ENCODE measurements around the gene ZSCAN30. TPM values are rescaled to one million over a fixed set of nuclear protein-coding genes. Genes with fewer than 3 reads are reported as not detected.

The ZSCAN30 gene
- total RNA-seq, 1 donor from 2014 or later: 41.0 TPM

GRCh38 chr18:35283923-35284794 is 5.9 kb downstream of the ZSCAN30 start:
- Mint-ChIP-seq H3K4me1 (ENCODE audit: low read depth, unreplicated experiment) (no peaks in the 10 kb centered on the region), H3K9me3 (ENCODE audit: unreplicated experiment) (peaks cover 2% of the 10 kb centered on the region), H3K27me3 (ENCODE audit: unreplicated experiment) (peaks cover 2% of the 10 kb centered on the region), H3K36me3 (ENCODE audit: unreplicated experiment) (peaks cover 22% of the 10 kb centered on the region), H3K27ac (ENCODE audit: unreplicated experiment) (no peak overlapping the region), H3K4me3 (ENCODE audit: unreplicated experiment) (no peak overlapping the region)
- TF ChIP-seq, protein P1, sequence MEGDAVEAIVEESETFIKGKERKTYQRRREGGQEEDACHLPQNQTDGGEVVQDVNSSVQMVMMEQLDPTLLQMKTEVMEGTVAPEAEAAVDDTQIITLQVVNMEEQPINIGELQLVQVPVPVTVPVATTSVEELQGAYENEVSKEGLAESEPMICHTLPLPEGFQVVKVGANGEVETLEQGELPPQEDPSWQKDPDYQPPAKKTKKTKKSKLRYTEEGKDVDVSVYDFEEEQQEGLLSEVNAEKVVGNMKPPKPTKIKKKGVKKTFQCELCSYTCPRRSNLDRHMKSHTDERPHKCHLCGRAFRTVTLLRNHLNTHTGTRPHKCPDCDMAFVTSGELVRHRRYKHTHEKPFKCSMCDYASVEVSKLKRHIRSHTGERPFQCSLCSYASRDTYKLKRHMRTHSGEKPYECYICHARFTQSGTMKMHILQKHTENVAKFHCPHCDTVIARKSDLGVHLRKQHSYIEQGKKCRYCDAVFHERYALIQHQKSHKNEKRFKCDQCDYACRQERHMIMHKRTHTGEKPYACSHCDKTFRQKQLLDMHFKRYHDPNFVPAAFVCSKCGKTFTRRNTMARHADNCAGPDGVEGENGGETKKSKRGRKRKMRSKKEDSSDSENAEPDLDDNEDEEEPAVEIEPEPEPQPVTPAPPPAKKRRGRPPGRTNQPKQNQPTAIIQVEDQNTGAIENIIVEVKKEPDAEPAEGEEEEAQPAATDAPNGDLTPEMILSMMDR (IDR thresholded peaks at IDR 0.05; ENCODE audit: partially characterized antibody, unreplicated experiment): no peak
- no peak for DNase-seq

DNA sequence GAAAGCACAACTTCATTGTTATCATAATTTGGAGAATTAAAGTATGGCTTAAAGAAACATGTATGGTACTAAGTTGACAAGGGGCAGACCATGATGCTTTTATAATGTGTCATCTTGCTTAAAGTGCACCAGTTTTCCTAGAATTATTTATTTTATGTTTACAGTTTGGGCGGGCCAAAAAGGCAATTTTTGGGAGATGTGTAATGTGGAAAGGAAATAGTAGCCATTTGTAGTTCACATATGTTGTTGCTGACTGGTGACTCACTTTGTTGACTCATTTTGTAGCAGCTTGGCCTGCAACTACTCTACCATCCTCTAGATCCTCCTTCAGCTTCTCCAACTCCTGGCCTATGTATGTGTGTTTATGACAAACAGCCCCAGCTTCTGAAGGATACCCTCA is 7.7 kb downstream of the ZSCAN30 start:
- no peak for DNase-seq
- H3K4me3 Mint-ChIP-seq (ENCODE audit: unreplicated experiment): no peak overlapping the region
- H3K36me3 Mint-ChIP-seq (ENCODE audit: unreplicated experiment): peaks cover 27% of the 10 kb centered on the region
- H3K27ac Mint-ChIP-seq (ENCODE audit: unreplicated experiment): no peak overlapping the region
- peaks cover 2% of the 10 kb centered on the region for H3K9me3 Mint-ChIP-seq (ENCODE audit: unreplicated experiment)
- TF ChIP-seq, protein P1 (IDR thresholded peaks at IDR 0.05; ENCODE audit: partially characterized antibody, unreplicated experiment): no peak
- H3K4me1 Mint-ChIP-seq (ENCODE audit: low read depth, unreplicated experiment): no peaks in the 10 kb centered on the region
- H3K27me3 Mint-ChIP-seq (ENCODE audit: unreplicated experiment): peaks cover 2% of the 10 kb centered on the region

GRCh38 chr18:35278969-35279368 is 11.1 kb downstream of the ZSCAN30 start:
- peaks cover 2% of the 10 kb centered on the region for H3K27me3 Mint-ChIP-seq (ENCODE audit: unreplicated experiment)
- no peaks in the 10 kb centered on the region for H3K4me1 Mint-ChIP-seq (ENCODE audit: low read depth, unreplicated experiment)
- no peak overlapping the region for H3K4me3 Mint-ChIP-seq (ENCODE audit: unreplicated experiment)
- no peak for DNase-seq
- H3K9me3 Mint-ChIP-seq (ENCODE audit: unreplicated experiment): peaks cover 2% of the 10 kb centered on the region
- no peak overlapping the region for H3K27ac Mint-ChIP-seq (ENCODE audit: unreplicated experiment)
- TF ChIP-seq, protein P1 (IDR thresholded peaks at IDR 0.05; ENCODE audit: partially characterized antibody, unreplicated experiment): no peak
- peaks cover 31% of the 10 kb centered on the region for H3K36me3 Mint-ChIP-seq (ENCODE audit: unreplicated experiment)

DNA sequence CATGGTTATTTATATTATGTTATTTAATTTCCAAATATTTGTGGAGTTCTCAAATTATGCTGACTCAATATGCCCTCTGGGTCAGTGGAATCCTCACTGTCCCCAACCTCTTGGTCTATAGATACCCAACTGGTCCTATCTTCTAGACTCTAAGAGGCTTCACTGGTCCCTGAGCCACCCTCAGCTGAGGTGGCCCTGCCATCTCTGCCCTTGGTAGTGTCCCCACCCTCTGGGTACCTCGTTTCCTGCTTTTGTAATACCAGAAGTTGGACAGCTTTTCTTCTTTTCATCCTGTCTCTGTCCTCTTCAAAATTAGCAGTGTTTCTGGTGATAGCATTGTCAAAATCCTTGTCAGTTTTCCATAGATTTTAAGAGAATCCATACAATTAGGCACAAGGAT is 11.9 kb downstream of the ZSCAN30 start:
- TF ChIP-seq, protein P1 (IDR thresholded peaks at IDR 0.05; ENCODE audit: partially characterized antibody, unreplicated experiment): no peak
- H3K4me1 Mint-ChIP-seq (ENCODE audit: low read depth, unreplicated experiment): no peaks in the 10 kb centered on the region
- no peak overlapping the region for H3K4me3 Mint-ChIP-seq (ENCODE audit: unreplicated experiment)
- peaks cover 2% of the 10 kb centered on the region for H3K27me3 Mint-ChIP-seq (ENCODE audit: unreplicated experiment)
- H3K9me3 Mint-ChIP-seq (ENCODE audit: unreplicated experiment): peaks cover 2% of the 10 kb centered on the region
- H3K27ac Mint-ChIP-seq (ENCODE audit: unreplicated experiment): no peak overlapping the region
- DNase-seq: no peak
- peaks cover 33% of the 10 kb centered on the region for H3K36me3 Mint-ChIP-seq (ENCODE audit: unreplicated experiment)

DNA sequence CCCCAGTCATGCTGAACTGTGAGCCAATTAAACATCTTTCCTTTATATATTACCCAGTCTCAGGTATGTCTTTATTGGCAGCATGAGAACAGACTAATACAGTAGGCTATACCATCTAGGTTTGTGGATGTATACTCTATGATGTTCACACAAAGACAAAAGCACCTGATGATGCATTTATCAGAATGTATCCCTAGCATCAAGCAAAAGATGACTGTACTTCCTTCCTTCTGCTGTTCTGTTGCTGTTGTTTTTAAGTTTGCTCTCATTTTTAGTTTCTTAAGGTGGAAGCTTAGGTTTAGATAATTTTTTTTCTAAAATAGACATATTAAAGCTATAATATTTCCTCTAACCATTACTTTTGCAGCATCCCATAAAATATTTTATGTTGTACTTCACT is 12.4 kb downstream of the ZSCAN30 start:
- peaks cover 33% of the 10 kb centered on the region for H3K36me3 Mint-ChIP-seq (ENCODE audit: unreplicated experiment)
- H3K4me3 Mint-ChIP-seq (ENCODE audit: unreplicated experiment): no peak overlapping the region
- H3K9me3 Mint-ChIP-seq (ENCODE audit: unreplicated experiment): peaks cover 2% of the 10 kb centered on the region
- no peaks in the 10 kb centered on the region for H3K4me1 Mint-ChIP-seq (ENCODE audit: low read depth, unreplicated experiment)
- TF ChIP-seq, protein P1 (IDR thresholded peaks at IDR 0.05; ENCODE audit: partially characterized antibody, unreplicated experiment): no peak
- DNase-seq: no peak
- H3K27ac Mint-ChIP-seq (ENCODE audit: unreplicated experiment): no peak overlapping the region
- H3K27me3 Mint-ChIP-seq (ENCODE audit: unreplicated experiment): peaks cover 4% of the 10 kb centered on the region
